Measurements from ENCODE around the gene CASZ1.

CASZ1 gene

DNA sequence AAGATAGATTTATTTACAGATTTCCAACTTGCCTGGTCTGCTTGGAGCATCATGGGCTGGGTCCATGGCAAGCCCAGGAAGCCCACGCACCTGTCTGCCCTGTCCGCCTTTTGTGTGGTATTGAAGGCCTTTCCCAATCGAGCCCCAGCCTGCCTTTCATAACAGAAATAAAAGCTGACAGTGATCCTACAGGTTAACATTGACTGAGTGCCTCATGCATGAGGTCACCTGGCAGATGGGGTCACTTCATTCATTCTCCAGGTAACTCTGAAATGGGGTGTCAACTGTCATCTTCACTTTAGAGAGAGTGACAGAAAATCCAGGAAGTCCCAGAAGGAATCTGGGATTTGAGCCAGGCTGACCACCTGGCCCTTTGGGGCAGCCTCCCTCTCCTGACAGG, 36.3 kb upstream of the CASZ1 start:
- no peaks in the 10 kb centered on the region for H3K9me3 ChIP-seq
- H3K27ac ChIP-seq, result no peak overlapping the region
- H3K27me3 ChIP-seq, result peaks cover 95% of the 10 kb centered on the region
- H3K36me3 ChIP-seq, result no peaks in the 10 kb centered on the region
- TF ChIP-seq CTCF (IDR thresholded peaks at IDR 0.05), result no peak
- H3K4me3 ChIP-seq (ENCODE audit: low read depth in 1 of 2, low read length in 1 of 2), result no peak overlapping the region
- H3K4me1 ChIP-seq (ENCODE audit: control insufficient read depth in 1 of 2, insufficient read depth in 1 of 2, low read depth in 1 of 2, low read length in 1 of 2), result no peaks in the 10 kb centered on the region

DNA sequence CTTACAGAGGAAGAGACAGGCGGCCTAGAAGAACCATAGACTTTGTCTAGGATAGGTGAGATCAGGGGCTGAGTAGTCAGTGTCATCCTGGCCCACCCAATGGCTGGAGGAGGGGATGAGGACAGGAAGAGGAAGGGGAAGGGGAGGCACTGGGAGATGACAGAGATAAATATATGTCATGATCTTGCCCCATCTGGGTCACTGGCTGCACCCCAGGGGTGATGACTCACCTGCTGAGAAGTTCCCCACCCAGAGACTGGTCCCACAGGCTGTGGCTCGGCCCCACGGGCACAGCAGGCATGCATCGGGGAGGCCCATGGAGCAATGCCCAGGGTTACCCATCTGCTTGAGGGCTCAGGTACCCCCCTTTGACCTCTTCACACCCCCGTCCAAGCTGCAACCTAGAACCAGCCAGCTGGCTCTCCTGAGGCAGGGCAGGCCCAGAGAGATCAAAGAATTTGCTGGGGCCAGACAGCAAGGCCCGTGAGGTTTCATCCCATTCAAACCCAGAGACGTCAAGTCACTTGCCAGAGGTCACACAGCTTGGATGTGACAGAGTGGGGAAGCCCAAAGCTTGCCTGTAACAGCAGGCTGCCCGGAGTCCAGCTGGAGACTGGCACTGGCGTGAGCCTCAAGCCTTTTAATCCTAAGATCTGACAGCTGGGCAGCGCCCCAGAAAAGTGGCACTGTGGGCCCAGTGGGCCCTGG, 34.7 kb upstream of the CASZ1 start:
- Histone ChIP-seq H3K36me3 (no peaks in the 10 kb centered on the region), H3K27ac (no peak overlapping the region), H3K9me3 (no peaks in the 10 kb centered on the region), H3K4me3 (ENCODE audit: low read depth in 1 of 2, low read length in 1 of 2) (no peak overlapping the region), H3K27me3 (peaks cover 88% of the 10 kb centered on the region), H3K4me1 (ENCODE audit: control insufficient read depth in 1 of 2, insufficient read depth in 1 of 2, low read depth in 1 of 2, low read length in 1 of 2) (no peaks in the 10 kb centered on the region)
- TF ChIP-seq CTCF (IDR thresholded peaks at IDR 0.05), result no peak

GRCh38 chr1:10829965-10830515, 33.6 kb upstream of the CASZ1 start:
- Histone ChIP-seq H3K36me3 (no peaks in the 10 kb centered on the region), H3K9me3 (no peaks in the 10 kb centered on the region), H3K27me3 (peaks cover 77% of the 10 kb centered on the region), H3K4me1 (ENCODE audit: control insufficient read depth in 1 of 2, insufficient read depth in 1 of 2, low read depth in 1 of 2, low read length in 1 of 2) (no peaks in the 10 kb centered on the region), H3K27ac (no peak overlapping the region), H3K4me3 (ENCODE audit: low read depth in 1 of 2, low read length in 1 of 2) (no peak overlapping the region)
- no peak for TF ChIP-seq CTCF (IDR thresholded peaks at IDR 0.05)

DNA sequence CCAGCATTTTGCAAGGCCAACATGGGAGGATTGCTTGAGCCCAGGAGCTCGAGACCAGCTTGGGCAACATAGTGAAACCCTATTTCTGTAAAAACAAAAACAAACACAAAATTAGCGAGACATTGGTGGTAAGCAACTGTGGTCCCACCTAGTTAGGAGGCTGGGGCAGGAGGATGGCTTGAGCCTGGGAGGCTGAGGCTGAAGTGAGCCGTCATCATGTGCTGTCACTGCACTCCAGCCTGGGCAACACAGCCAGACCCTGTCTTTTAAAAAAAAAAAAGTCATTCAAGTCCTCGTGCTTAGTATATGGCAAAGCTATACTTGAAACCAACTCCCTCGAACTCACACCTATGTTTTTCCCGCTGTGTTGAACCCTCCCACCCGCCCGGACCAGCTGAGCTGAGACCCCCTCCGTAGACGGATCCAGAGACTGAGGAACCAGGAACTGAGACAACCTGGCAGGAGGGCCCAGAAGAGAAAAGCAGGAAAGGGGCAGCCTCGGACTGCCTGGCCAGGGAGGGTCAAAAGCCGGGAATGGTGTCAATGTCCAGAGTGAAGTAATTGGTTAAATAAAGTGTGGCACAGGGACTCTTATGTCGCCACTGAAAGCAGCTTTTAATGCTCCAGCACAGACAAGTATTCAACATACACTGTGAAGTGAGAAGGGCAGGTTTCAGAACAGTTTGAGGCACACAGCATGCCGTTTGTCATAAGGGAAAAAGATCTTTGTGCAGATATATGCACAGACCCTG, 32.8 kb upstream of the CASZ1 start:
- no peak for TF ChIP-seq CTCF (IDR thresholded peaks at IDR 0.05)
- Histone ChIP-seq H3K9me3 (no peaks in the 10 kb centered on the region), H3K27me3 (peaks cover 69% of the 10 kb centered on the region), H3K4me1 (ENCODE audit: control insufficient read depth in 1 of 2, insufficient read depth in 1 of 2, low read depth in 1 of 2, low read length in 1 of 2) (no peaks in the 10 kb centered on the region), H3K4me3 (ENCODE audit: low read depth in 1 of 2, low read length in 1 of 2) (no peak overlapping the region), H3K27ac (no peak overlapping the region), H3K36me3 (no peaks in the 10 kb centered on the region)

- Histone ChIP-seq H3K4me3 (ENCODE audit: low read depth in 1 of 2, low read length in 1 of 2) (no peak overlapping the region), H3K4me1 (ENCODE audit: control insufficient read depth in 1 of 2, insufficient read depth in 1 of 2, low read depth in 1 of 2, low read length in 1 of 2) (no peaks in the 10 kb centered on the region), H3K27me3 (peaks cover 58% of the 10 kb centered on the region), H3K36me3 (no peaks in the 10 kb centered on the region), H3K9me3 (no peaks in the 10 kb centered on the region), H3K27ac (no peak overlapping the region)
- no peak for TF ChIP-seq CTCF (IDR thresholded peaks at IDR 0.05)
Observed at GRCh38 chr1:10827377-10828333, 31.2 kb upstream of the CASZ1 start.
